ENCODE measurements around the gene MYOZ2. TPM values are rescaled to one million over a fixed set of nuclear protein-coding genes. Genes with fewer than 3 reads are reported as not detected.

MYOZ2 gene
- total and polyA plus RNA-seq, 2 of the 4 experiments (the other 2 are of a cell fraction) = 0.17 to 0.18 TPM

DNA sequence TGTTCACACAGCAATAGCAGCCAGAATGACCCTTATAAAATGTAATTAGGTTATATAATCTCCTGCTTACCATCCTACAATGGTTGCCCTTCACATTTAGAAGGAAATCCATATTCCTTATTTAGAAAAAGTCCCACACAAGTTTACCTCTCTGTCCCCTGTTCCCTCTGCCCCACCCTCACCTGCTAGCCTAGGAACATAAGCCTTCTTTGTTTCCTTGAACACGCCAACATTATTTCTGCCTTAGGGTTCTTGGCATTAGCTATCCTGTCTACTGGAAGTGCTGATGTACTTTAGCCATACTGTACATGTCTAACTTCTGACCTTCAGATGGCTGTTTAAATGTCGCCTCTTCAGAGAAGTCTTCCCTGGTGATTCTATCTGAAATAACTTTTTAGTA, 48.5 kb downstream of the MYOZ2 start:
- Histone ChIP-seq H2BK15ac (ENCODE audit: low read depth, low read length) (no peak overlapping the region), H2BK5ac (ENCODE audit: low read depth, low read length, poor library complexity, severe bottlenecking) (no peak overlapping the region), H3K9me3 (ENCODE audit: control insufficient read depth, insufficient read depth, low read length) (no peaks in the 10 kb centered on the region), H3K9me1 (ENCODE audit: insufficient read depth, low read length) (no peaks in the 10 kb centered on the region), H2AFZ (replicated peaks; ENCODE audit: low read length, poor library complexity) (no peak overlapping the region), H3K27me3 (ENCODE audit: control insufficient read depth, insufficient read depth, low read length) (no peaks in the 10 kb centered on the region), H2AK5ac (ENCODE audit: low read depth, low read length) (no peak overlapping the region), H4K20me1 (ENCODE audit: insufficient read depth, low read length) (no peaks in the 10 kb centered on the region), H2AK9ac (replicated peaks; ENCODE audit: low read depth, low read length, poor library complexity) (no peak overlapping the region), H2BK20ac (ENCODE audit: low read depth, low read length) (no peak overlapping the region), H4K5ac (ENCODE audit: low read depth, low read length) (no peak overlapping the region), H3K23ac (ENCODE audit: low read depth, low read length) (no peak overlapping the region), H3K79me1 (ENCODE audit: low read depth in 1 of 2, low read length in 2 of 2) (no peaks in the 10 kb centered on the region), H4K8ac (ENCODE audit: low read depth in 2 of 2, low read length in 2 of 2) (no peak overlapping the region), H4K91ac (ENCODE audit: insufficient read depth, low read depth, low read length) (no peak overlapping the region), H3K4ac (ENCODE audit: low read depth, low read length) (no peak overlapping the region), H2BK120ac (ENCODE audit: low read depth, low read length) (no peak overlapping the region), H3K4me1 (ENCODE audit: control insufficient read depth, insufficient read depth, low read length) (no peaks in the 10 kb centered on the region), H3K14ac (replicated peaks; ENCODE audit: low read depth, low read length) (no peak overlapping the region), H3K9ac (ENCODE audit: low read depth, low read length) (no peak overlapping the region), H3K36me3 (ENCODE audit: control insufficient read depth, insufficient read depth, low read length) (no peaks in the 10 kb centered on the region), H3K4me2 (ENCODE audit: low read depth, low read length) (no peak overlapping the region), H3K27ac (ENCODE audit: insufficient read depth, low read length) (no peak overlapping the region), H3K18ac (ENCODE audit: low read depth, low read length) (no peak overlapping the region), H3K4me3 (ENCODE audit: insufficient read depth, low read depth, low read length) (no peak overlapping the region), H3K56ac (ENCODE audit: extremely low read depth, insufficient read depth, low read length) (no peak overlapping the region)
- no peak for ATAC-seq (ENCODE audit: low read depth)
- POLR2A ChIA-PET (ENCODE audit: unreplicated experiment) = no interaction called here
- TF ChIP-seq POLR2A (IDR thresholded peaks at IDR 0.05; ENCODE audit: low read depth, low read length) = no peak
- TF ChIP-seq RAD21 (IDR thresholded peaks at IDR 0.05; ENCODE audit: low read length) = no peak
- TF ChIP-seq NFE2L2 (IDR thresholded peaks at IDR 0.05; ENCODE audit: low read depth, low read length) = no peak
- no peak for TF ChIP-seq RCOR1 (IDR thresholded peaks at IDR 0.05; ENCODE audit: insufficient replicate concordance, low read length)
- TF ChIP-seq, protein P1, sequence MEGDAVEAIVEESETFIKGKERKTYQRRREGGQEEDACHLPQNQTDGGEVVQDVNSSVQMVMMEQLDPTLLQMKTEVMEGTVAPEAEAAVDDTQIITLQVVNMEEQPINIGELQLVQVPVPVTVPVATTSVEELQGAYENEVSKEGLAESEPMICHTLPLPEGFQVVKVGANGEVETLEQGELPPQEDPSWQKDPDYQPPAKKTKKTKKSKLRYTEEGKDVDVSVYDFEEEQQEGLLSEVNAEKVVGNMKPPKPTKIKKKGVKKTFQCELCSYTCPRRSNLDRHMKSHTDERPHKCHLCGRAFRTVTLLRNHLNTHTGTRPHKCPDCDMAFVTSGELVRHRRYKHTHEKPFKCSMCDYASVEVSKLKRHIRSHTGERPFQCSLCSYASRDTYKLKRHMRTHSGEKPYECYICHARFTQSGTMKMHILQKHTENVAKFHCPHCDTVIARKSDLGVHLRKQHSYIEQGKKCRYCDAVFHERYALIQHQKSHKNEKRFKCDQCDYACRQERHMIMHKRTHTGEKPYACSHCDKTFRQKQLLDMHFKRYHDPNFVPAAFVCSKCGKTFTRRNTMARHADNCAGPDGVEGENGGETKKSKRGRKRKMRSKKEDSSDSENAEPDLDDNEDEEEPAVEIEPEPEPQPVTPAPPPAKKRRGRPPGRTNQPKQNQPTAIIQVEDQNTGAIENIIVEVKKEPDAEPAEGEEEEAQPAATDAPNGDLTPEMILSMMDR (conservative IDR thresholded peaks at IDR 0.05; ENCODE audit: low read depth, low read length) = no peak
- TF ChIP-seq BHLHE40 (IDR thresholded peaks at IDR 0.05; ENCODE audit: low read depth, low read length) = no peak
- TF ChIP-seq MAZ (IDR thresholded peaks at IDR 0.05; ENCODE audit: borderline replicate concordance, low read depth, low read length) = no peak
- TF ChIP-seq RFX5 (IDR thresholded peaks at IDR 0.05; ENCODE audit: low read depth, low read length) = no peak
- TF ChIP-seq CHD1 (IDR thresholded peaks at IDR 0.05; ENCODE audit: low read depth, low read length) = no peak
- TF ChIP-seq, protein P2, sequence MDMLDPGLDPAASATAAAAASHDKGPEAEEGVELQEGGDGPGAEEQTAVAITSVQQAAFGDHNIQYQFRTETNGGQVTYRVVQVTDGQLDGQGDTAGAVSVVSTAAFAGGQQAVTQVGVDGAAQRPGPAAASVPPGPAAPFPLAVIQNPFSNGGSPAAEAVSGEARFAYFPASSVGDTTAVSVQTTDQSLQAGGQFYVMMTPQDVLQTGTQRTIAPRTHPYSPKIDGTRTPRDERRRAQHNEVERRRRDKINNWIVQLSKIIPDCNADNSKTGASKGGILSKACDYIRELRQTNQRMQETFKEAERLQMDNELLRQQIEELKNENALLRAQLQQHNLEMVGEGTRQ (IDR thresholded peaks at IDR 0.05; ENCODE audit: low read depth, low read length) = no peak
- TF ChIP-seq SMC3 (IDR thresholded peaks at IDR 0.05; ENCODE audit: low read depth, low read length) = no peak
- no peak for TF ChIP-seq ELK1 (IDR thresholded peaks at IDR 0.05; ENCODE audit: borderline replicate concordance, low read depth, low read length)
- no peak for TF ChIP-seq CEBPB (IDR thresholded peaks at IDR 0.05; ENCODE audit: low read depth, low read length)
- no peak for TF ChIP-seq MAFK (IDR thresholded peaks at IDR 0.05; ENCODE audit: low read depth, low read length)
- in situ Hi-C loops (cut with MboI; ENCODE audit: low sequenced_read_pairs) (no loop called here), dilution Hi-C loops (cut with HindIII; ENCODE audit: low sequenced_read_pairs, unreplicated experiment) (no loop called here), intact Hi-C loops (cut with micrococcal nuclease) (no loop called here)
- no peak for DNase-seq
- no CpG with 5 or more reads among the region's 2 CpGs for WGBS, 2 experiments (ENCODE audit: extremely low coverage in 2 of 2, insufficient read length in 1 of 2)
- no TSS peak for BruUV-seq (replicated peaks)
- CTCF ChIA-PET = no interaction called here
